IMR-90 (cell line): ENCODE results near the gene SHISA3.

Experiments used
- BHLHE40 ChIP-seq: fragments of 150-350 bp; IDR thresholded peaks from 2 replicates; pipeline ENCODE4 v1.6.1; 2016; ENCODE audit warnings: mild to moderate bottlenecking, low read depth, low read length
- CEBPB ChIP-seq: IDR thresholded peaks from 2 replicates; pipeline ENCODE4 v1.6.1; 2012; ENCODE audit warnings: low read depth, low read length, improper control_type of control experiment
- CHD1 ChIP-seq: IDR thresholded peaks from 2 replicates; pipeline ENCODE4 v1.6.1; 2012; ENCODE audit warnings: low read depth, low read length, improper control_type of control experiment
- CTCF ChIP-seq: conservative IDR thresholded peaks from 2 replicates; pipeline ENCODE4 v1.5.1; 2012; ENCODE audit warnings: mild to moderate bottlenecking, low read depth, low read length, improper control_type of control experiment
- ELK1 ChIP-seq: fragments of 150-350 bp; IDR thresholded peaks from 2 replicates; pipeline ENCODE4 v1.6.1; 2016; ENCODE audit warnings: low read depth, mild to moderate bottlenecking, low read length, moderate library complexity, borderline replicate concordance
- FOS ChIP-seq: fragments of 150-350 bp; IDR thresholded peaks from 2 replicates; pipeline ENCODE4 v1.6.1; 2016; ENCODE audit warnings: low read depth, low read length
- MAFK ChIP-seq: IDR thresholded peaks from 2 replicates; pipeline ENCODE4 v1.6.1; 2012; ENCODE audit warnings: low read depth, low read length, improper control_type of control experiment
- MXI1 ChIP-seq: IDR thresholded peaks from 2 replicates; pipeline ENCODE4 v1.6.1; 2012; ENCODE audit warnings: low read depth, mild to moderate bottlenecking, low read length, moderate library complexity, borderline replicate concordance
- POLR2A ChIP-seq: IDR thresholded peaks from 2 replicates; pipeline ENCODE4 v1.6.1; 2012; ENCODE audit warnings: mild to moderate bottlenecking, low read depth, low read length
- RAD21 ChIP-seq: IDR thresholded peaks from 2 replicates; pipeline ENCODE4 v1.6.1; 2012; ENCODE audit warnings: low read length, improper control_type of control experiment
- SMC3 ChIP-seq: fragments of 150-350 bp; IDR thresholded peaks from 2 replicates; pipeline ENCODE4 v1.6.1; 2016; ENCODE audit warnings: low read depth, mild to moderate bottlenecking, antibody characterized with exemption, low read length, moderate library complexity
- TF ChIP-seq, protein P1 (sequence below): fragments of 150-350 bp; IDR thresholded peaks from 2 replicates; pipeline ENCODE4 v1.6.1; 2017; ENCODE audit warnings: mild to moderate bottlenecking, antibody characterized with exemption, low read length, low read depth

GRCh38 chr4:42436928-42437565 lies 39.8 kb downstream of the SHISA3 start:
- no peak for TF ChIP-seq CTCF
- no peak for TF ChIP-seq MXI1
- no peak for TF ChIP-seq FOS
- TF ChIP-seq CEBPB: no peak
- no peak for TF ChIP-seq POLR2A
- TF ChIP-seq MAFK: no peak
- TF ChIP-seq BHLHE40: no peak
- TF ChIP-seq, protein P1, sequence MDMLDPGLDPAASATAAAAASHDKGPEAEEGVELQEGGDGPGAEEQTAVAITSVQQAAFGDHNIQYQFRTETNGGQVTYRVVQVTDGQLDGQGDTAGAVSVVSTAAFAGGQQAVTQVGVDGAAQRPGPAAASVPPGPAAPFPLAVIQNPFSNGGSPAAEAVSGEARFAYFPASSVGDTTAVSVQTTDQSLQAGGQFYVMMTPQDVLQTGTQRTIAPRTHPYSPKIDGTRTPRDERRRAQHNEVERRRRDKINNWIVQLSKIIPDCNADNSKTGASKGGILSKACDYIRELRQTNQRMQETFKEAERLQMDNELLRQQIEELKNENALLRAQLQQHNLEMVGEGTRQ: no peak
- no peak for TF ChIP-seq RAD21
- TF ChIP-seq CHD1: no peak
- TF ChIP-seq ELK1: no peak
- TF ChIP-seq SMC3: no peak
